Fibroblast of mammary gland (primary cell): ENCODE measurements around the gene AUTS2.

Experiments used
- DNase-seq: peaks from one replicate; pipeline ENCODE4 v3.0.0-alpha.2; 2010; ENCODE audit warnings: low read depth
- H3K4me3 ChIP-seq: 2 replicates; pipeline ENCODE4 v1.5.1; 2011; ENCODE audit warnings: low read depth, mild to moderate bottlenecking, low read length, moderate library complexity; ENCODE audit not compliant: control insufficient read depth
- TF ChIP-seq, protein P1 (sequence below): conservative IDR thresholded peaks from 2 replicates; pipeline ENCODE4 v1.5.1; 2011; ENCODE audit warnings: low read depth, low read length, inconsistent platforms; ENCODE audit not compliant: control insufficient read depth, insufficient read depth

The AUTS2 gene

DNA sequence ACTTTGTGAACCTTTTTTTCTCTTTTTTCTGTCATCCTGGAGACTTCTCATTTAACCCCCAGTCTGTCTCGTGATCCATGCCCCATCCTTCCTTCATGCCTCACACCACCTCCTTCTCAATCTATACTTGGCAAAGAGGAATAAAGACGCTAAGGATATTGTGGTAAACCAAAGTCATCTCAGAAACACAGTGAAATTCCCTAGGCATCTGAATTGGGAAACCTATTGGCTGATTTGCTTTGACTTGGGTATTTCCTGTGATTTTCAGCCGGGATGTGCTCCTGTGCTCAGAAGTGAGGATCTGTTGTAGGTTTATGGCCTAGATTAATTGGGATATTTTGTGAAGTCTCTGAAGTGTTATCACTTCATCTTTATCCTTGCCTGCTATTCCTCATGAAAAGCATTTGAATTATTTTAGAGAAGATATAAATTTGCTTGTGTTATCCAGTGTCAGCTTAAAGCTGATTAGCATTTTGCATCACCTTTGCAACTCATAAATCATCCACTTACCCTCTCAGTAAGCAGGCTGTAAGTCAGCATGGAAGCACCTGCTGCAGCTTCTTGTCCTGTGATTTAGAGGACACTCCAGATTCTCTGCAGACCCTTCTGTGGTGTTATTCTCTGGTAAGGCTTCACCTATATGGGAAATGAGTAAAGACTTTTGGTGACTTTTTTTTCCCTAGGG, 138.0 kb downstream of the AUTS2 start:
- no peak overlapping the region for H3K4me3 ChIP-seq
- DNase-seq: peak; percentile 16
- TF ChIP-seq, protein P1, sequence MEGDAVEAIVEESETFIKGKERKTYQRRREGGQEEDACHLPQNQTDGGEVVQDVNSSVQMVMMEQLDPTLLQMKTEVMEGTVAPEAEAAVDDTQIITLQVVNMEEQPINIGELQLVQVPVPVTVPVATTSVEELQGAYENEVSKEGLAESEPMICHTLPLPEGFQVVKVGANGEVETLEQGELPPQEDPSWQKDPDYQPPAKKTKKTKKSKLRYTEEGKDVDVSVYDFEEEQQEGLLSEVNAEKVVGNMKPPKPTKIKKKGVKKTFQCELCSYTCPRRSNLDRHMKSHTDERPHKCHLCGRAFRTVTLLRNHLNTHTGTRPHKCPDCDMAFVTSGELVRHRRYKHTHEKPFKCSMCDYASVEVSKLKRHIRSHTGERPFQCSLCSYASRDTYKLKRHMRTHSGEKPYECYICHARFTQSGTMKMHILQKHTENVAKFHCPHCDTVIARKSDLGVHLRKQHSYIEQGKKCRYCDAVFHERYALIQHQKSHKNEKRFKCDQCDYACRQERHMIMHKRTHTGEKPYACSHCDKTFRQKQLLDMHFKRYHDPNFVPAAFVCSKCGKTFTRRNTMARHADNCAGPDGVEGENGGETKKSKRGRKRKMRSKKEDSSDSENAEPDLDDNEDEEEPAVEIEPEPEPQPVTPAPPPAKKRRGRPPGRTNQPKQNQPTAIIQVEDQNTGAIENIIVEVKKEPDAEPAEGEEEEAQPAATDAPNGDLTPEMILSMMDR: no peak

DNA sequence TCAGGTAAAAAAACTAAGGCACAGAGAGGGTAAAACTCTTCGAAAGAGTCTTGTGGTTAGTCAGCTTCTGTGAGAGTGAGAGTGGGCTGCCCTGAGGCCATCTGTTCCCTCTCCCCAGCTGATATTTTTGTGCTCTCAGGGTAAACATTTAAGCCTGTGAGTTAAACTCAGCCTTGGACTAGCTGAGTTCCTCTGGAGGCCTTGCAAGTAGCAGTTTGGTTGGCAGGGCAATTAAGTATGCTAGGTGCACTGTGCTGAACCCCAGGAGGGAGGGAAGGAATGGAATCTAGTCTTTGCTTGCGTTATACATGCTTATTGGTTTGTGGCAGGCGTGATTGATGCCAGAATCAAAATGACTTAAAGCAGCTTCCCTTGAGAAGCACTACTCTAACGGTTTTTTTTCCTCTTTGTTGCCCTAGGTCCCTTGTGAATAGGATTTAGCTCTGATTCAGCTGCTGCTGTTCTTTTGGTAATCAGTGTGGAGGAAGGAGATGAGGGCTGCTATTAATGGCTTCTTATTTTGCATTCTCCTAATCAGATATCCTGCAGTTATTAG, 140.2 kb downstream of the AUTS2 start:
- no peak overlapping the region for H3K4me3 ChIP-seq
- TF ChIP-seq, protein P1: no peak
- peak; percentile 65 for DNase-seq

DNA sequence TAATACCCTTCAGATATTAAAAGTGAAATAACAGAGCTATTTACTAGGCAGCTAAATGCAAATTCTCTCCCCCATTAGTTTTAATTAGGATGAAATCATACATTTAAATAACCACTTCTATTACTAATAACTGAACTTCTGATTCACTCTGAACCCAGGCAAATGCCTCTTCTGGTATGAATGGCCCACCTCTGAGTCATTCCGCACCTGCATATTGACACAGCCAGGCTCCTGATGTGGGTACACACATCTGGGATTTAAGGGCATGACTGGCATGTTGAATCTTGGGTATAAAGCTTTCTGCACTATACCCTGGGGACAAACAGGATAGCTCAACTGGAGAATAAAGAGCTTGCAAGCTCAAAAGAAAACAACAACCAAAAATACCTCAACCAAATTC, 140.9 kb downstream of the AUTS2 start:
- TF ChIP-seq, protein P1: no peak
- DNase-seq: peak; percentile 49
- H3K4me3 ChIP-seq: no peak overlapping the region

DNA sequence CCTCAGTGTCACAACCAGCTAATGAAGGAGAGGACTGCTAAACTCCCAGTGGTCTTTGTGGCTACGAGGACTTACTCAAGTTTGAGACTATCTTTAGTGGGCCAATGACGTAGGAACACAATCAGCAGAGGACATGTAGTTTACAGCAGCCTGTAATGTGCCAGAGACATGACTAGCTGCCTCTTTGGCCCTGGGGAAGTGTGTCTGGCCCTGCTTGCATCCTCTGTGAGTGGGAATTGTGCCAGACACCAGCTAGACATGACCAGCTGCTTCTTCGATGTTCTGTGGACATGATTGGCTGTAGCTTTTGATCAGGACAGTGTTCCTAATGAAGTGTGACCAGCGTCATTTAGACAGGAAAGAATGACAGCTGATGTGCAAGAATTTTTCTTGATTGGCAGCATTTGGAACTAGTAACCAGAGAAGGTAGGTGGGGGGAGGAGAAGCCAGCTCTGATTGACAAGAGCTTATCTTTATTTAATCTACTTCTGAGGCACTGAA, 141.7 kb downstream of the AUTS2 start:
- no peak overlapping the region for H3K4me3 ChIP-seq
- DNase-seq: peak; percentile 85
- TF ChIP-seq, protein P1: no peak

DNA sequence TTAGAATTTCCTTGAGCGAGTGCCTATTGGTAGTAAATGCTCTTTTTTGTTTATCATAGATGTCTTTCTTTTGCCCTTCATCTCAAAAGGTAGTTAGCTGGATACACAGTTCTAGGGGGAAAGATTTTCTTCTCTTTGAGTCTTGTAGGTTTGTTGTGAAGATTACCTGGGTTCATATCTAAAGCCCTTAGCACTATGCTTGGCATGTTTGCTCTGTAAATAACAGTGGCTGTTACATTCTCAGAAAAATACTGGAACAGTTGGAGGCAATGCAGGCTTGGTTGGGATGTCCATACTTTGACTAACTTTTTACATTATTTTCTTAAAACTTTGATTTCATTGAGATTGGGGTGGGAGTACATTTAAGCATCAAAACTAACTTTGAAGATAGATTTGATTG, 144.0 kb downstream of the AUTS2 start:
- no peak for DNase-seq
- TF ChIP-seq, protein P1: no peak
- H3K4me3 ChIP-seq: no peak overlapping the region

DNA sequence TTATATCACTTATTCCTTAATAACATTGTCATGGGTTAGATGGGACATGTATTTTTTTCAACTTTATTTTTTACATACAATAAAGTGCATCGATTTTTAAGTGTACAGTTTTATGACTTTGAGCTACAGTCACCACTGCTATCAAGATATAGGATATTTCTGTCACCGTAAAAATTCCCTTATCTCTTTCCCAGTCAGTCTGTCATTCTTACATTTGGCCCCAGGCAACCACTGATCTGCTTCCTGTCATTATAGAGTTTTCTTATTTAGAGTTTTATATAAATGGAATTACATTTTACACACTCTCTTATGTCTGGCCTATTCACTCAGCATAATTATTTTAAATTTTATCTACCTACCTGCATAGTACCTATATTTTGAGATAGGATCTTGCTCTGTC, 145.2 kb downstream of the AUTS2 start:
- DNase-seq: no peak
- H3K4me3 ChIP-seq: no peak overlapping the region

More for the DNA sequence above, 145.2 kb downstream of the AUTS2 start:
- TF ChIP-seq, protein P1: no peak
